Mononuclear cell (primary cell): Measurements from ENCODE around the gene TRAF2. TPM values are rescaled to one million over a fixed set of nuclear protein-coding genes. Genes with fewer than 3 reads are reported as not detected.

Experiments
- H3K27me3 ChIP-seq: 2 replicates; pipeline ENCODE4 v1.6.0; 2011; ENCODE audit warnings: low read length, control low read depth; ENCODE audit not compliant: insufficient read depth
- H3K4me1 ChIP-seq: 2 replicates; pipeline ENCODE4 v1.5.1; 2011; ENCODE audit warnings: mild to moderate bottlenecking, low read length, control low read depth; ENCODE audit not compliant: insufficient read depth
- H3K4me3 ChIP-seq: 2 replicates; pipeline ENCODE4 v1.5.1; 2011; ENCODE audit warnings: mild to moderate bottlenecking, low read length, moderate library complexity
- H3K9me3 ChIP-seq: 2 replicates; pipeline ENCODE4 v1.5.1; 2011; ENCODE audit warnings: low read depth, mild to moderate bottlenecking, control low read depth, low read length
- total RNA-seq: library from RNA; depleted of rRNA; stranded (reverse); fragments of >200 nt; gene quantifications from one replicate; pipeline ENCODE4 v1.2.3, GENCODE V29; 2012

TRAF2 gene
- total RNA-seq, 1 donor, result 6.4 TPM

GRCh38 chr9:136968333-136969127 lies 82.2 kb downstream of the TRAF2 start:
- Histone ChIP-seq H3K9me3 (no peaks in the 10 kb centered on the region), H3K27me3 (no peaks in the 10 kb centered on the region), H3K4me1 (peaks cover 18% of the 10 kb centered on the region), H3K4me3 (no peak overlapping the region)

GRCh38 chr9:136969150-136969549 lies 82.8 kb downstream of the TRAF2 start:
- H3K4me3 ChIP-seq, result no peak overlapping the region
- H3K27me3 ChIP-seq, result no peaks in the 10 kb centered on the region
- H3K9me3 ChIP-seq, result no peaks in the 10 kb centered on the region
- peaks cover 21% of the 10 kb centered on the region for H3K4me1 ChIP-seq

- Histone ChIP-seq H3K4me1 (peaks cover 21% of the 10 kb centered on the region), H3K27me3 (no peaks in the 10 kb centered on the region), H3K4me3 (no peak overlapping the region), H3K9me3 (no peaks in the 10 kb centered on the region)
Measured at GRCh38 chr9:136969774-136970173, 83.5 kb downstream of the TRAF2 start.

- no peak overlapping the region for H3K4me3 ChIP-seq
- H3K27me3 ChIP-seq, result no peaks in the 10 kb centered on the region
- peaks cover 26% of the 10 kb centered on the region for H3K4me1 ChIP-seq
- H3K9me3 ChIP-seq, result no peaks in the 10 kb centered on the region
Measured at GRCh38 chr9:136970361-136970760, 84.0 kb downstream of the TRAF2 start.

GRCh38 chr9:136971746-136972145 lies 85.4 kb downstream of the TRAF2 start:
- Histone ChIP-seq H3K27me3 (no peaks in the 10 kb centered on the region), H3K4me1 (peaks cover 26% of the 10 kb centered on the region), H3K9me3 (no peaks in the 10 kb centered on the region), H3K4me3 (no peak overlapping the region)

GRCh38 chr9:136972335-136972734 lies 86.0 kb downstream of the TRAF2 start:
- Histone ChIP-seq H3K4me3 (no peak overlapping the region), H3K27me3 (no peaks in the 10 kb centered on the region), H3K9me3 (no peaks in the 10 kb centered on the region), H3K4me1 (peaks cover 26% of the 10 kb centered on the region)

- H3K4me1 ChIP-seq, result peaks cover 30% of the 10 kb centered on the region
- H3K27me3 ChIP-seq, result no peaks in the 10 kb centered on the region
- no peak overlapping the region for H3K4me3 ChIP-seq
- no peaks in the 10 kb centered on the region for H3K9me3 ChIP-seq
Measured at GRCh38 chr9:136972743-136973142, 86.4 kb downstream of the TRAF2 start.

GRCh38 chr9:136973618-136974617 lies 87.6 kb downstream of the TRAF2 start:
- Histone ChIP-seq H3K9me3 (no peaks in the 10 kb centered on the region), H3K27me3 (no peaks in the 10 kb centered on the region), H3K4me3 (no peak overlapping the region), H3K4me1 (peaks cover 35% of the 10 kb centered on the region)

GRCh38 chr9:136974817-136975535 lies 88.7 kb downstream of the TRAF2 start:
- H3K4me3 ChIP-seq, result no peak overlapping the region
- no peaks in the 10 kb centered on the region for H3K27me3 ChIP-seq
- no peaks in the 10 kb centered on the region for H3K9me3 ChIP-seq
- peaks cover 35% of the 10 kb centered on the region for H3K4me1 ChIP-seq

- Histone ChIP-seq H3K27me3 (no peaks in the 10 kb centered on the region), H3K4me3 (no peak overlapping the region), H3K4me1 (peaks cover 35% of the 10 kb centered on the region), H3K9me3 (no peaks in the 10 kb centered on the region)
Measured at GRCh38 chr9:136975644-136976043, 89.3 kb downstream of the TRAF2 start.

Other genes starting within 250 kb of the TRAF2 start
- 2.1 TPM for gene EGFL7, start 223.6 kb upstream of the TRAF2 start, total RNA-seq
- 18.7 TPM for gene AGPAT2, start 199.1 kb upstream of the TRAF2 start, total RNA-seq
- 2.7 TPM for gene DIPK1B, start 173.9 kb upstream of the TRAF2 start, total RNA-seq
- not detected for gene LCN10, start 143.6 kb upstream of the TRAF2 start, total RNA-seq
- not detected for gene LCN6, start 138.0 kb upstream of the TRAF2 start, total RNA-seq
- not detected for gene LCN8, start 128.3 kb upstream of the TRAF2 start, total RNA-seq
- gene LCN15, start 122.0 kb upstream of the TRAF2 start, total RNA-seq, result not detected
- gene TMEM141, start 95.2 kb upstream of the TRAF2 start, total RNA-seq, result 16.1 TPM
- gene CCDC183, start 90.2 kb upstream of the TRAF2 start, total RNA-seq, result 1.7 TPM
- 36.4 TPM for gene RABL6, start 78.6 kb upstream of the TRAF2 start, total RNA-seq
- gene AJM1, start 44.0 kb upstream of the TRAF2 start, total RNA-seq, result 0.73 TPM
- 14.0 TPM for gene PHPT1, start 37.1 kb upstream of the TRAF2 start, total RNA-seq
- 0.52 TPM for gene MAMDC4, start 34.2 kb upstream of the TRAF2 start, total RNA-seq
- 162 TPM for gene EDF1, start 20.2 kb upstream of the TRAF2 start, total RNA-seq
- gene FBXW5, start 58.2 kb downstream of the TRAF2 start, total RNA-seq, result 67.6 TPM
- gene C8G, start 58.7 kb downstream of the TRAF2 start, total RNA-seq, result not detected
- gene LCN12, start 65.8 kb downstream of the TRAF2 start, total RNA-seq, result not detected
- gene PTGDS, start 91.0 kb downstream of the TRAF2 start, total RNA-seq, result 10.8 TPM
- 0.10 TPM for gene LCNL1, start 96.5 kb downstream of the TRAF2 start, total RNA-seq
- 23.6 TPM for gene PAXX, start 105.9 kb downstream of the TRAF2 start, total RNA-seq
- 3.4 TPM for gene CLIC3, start 110.1 kb downstream of the TRAF2 start, total RNA-seq
- gene ABCA2, start 141.7 kb downstream of the TRAF2 start, total RNA-seq, result 14.7 TPM
- 2.6 TPM for gene FUT7, start 145.6 kb downstream of the TRAF2 start, total RNA-seq
- 2.5 TPM for gene NPDC1, start 159.7 kb downstream of the TRAF2 start, total RNA-seq
- gene ENTPD2, start 167.5 kb downstream of the TRAF2 start, total RNA-seq, result not detected
- 3.3 TPM for gene SAPCD2, start 184.0 kb downstream of the TRAF2 start, total RNA-seq
- gene UAP1L1, start 191.0 kb downstream of the TRAF2 start, total RNA-seq, result 6.2 TPM
- gene MAN1B1, start 200.5 kb downstream of the TRAF2 start, total RNA-seq, result 30.3 TPM
- 86.9 TPM for gene DPP7, start 228.2 kb downstream of the TRAF2 start, total RNA-seq